ENCODE measurements around the gene KRTAP5-9. TPM values are rescaled to one million over a fixed set of nuclear protein-coding genes. Genes with fewer than 3 reads are reported as not detected.
"Not testable (repeated sequence)": the region's sequence is repeated elsewhere in the genome, so short reads cannot be mapped to it uniquely, and the experiment has no call there.

Gene KRTAP5-9
- total RNA-seq, 3 donors from 2014 or later (not counting 1 experiment from before 2014, with no cell fraction given) = 0.31 TPM; not detected in 2

- H3K4me3 ChIP-seq (ENCODE audit: low read length) = no peak overlapping the region
- DNase-seq = no peak
- WGBS (ENCODE audit: insufficient coverage) = 83% methylated on average over 8 of the region's 8 CpGs
- ATAC-seq = no peak
- no peak overlapping the region for H3K27ac Mint-ChIP-seq
- intact Hi-C loops (cut with micrococcal nuclease) = no loop called here
- no peaks in the 10 kb centered on the region for H3K27me3 ChIP-seq (ENCODE audit: control insufficient read depth, insufficient read depth, low read length)
- no peak overlapping the region for H3K4me3 Mint-ChIP-seq
- TF ChIP-seq CTCF (IDR thresholded peaks at IDR 0.05) = no peak
- no peaks in the 10 kb centered on the region for H3K36me3 Mint-ChIP-seq
- no peaks in the 10 kb centered on the region for H3K9me3 Mint-ChIP-seq
- no peaks in the 10 kb centered on the region for H3K4me1 Mint-ChIP-seq
- no peaks in the 10 kb centered on the region for H3K36me3 ChIP-seq (ENCODE audit: control insufficient read depth, insufficient read depth, low read length)
- peaks cover 18 to 21% of the 10 kb centered on the region in 2 donors for H3K27me3 Mint-ChIP-seq (ENCODE audit: low read depth in 2 of 2)
- H3K9me3 ChIP-seq (ENCODE audit: control insufficient read depth, insufficient read depth, low read length) = no peaks in the 10 kb centered on the region
- no peaks in the 10 kb centered on the region for H3K4me1 ChIP-seq (ENCODE audit: control insufficient read depth, insufficient read depth, low read length)
- H3K27ac ChIP-seq (ENCODE audit: low read length) = no peak overlapping the region
Measured at GRCh38 chr11:71568704-71569349, 20.6 kb downstream of the KRTAP5-9 start.

- H3K27ac ChIP-seq (ENCODE audit: low read length); DNase-seq; H3K27ac Mint-ChIP-seq; H3K9me3 Mint-ChIP-seq; H3K36me3 ChIP-seq (ENCODE audit: control insufficient read depth, insufficient read depth, low read length); H3K27me3 ChIP-seq (ENCODE audit: control insufficient read depth, insufficient read depth, low read length); H3K4me3 ChIP-seq (ENCODE audit: low read length); H3K36me3 Mint-ChIP-seq; intact Hi-C loops (cut with micrococcal nuclease); H3K9me3 ChIP-seq (ENCODE audit: control insufficient read depth, insufficient read depth, low read length); H3K4me1 Mint-ChIP-seq; ATAC-seq; H3K4me1 ChIP-seq (ENCODE audit: control insufficient read depth, insufficient read depth, low read length); H3K4me3 Mint-ChIP-seq: not testable (repeated sequence)
- peaks cover 4 to 15% of the 10 kb centered on the region in 2 donors for H3K27me3 Mint-ChIP-seq (ENCODE audit: low read depth in 2 of 2)
- 85% methylated on average over 36 of the region's 39 CpGs for WGBS (ENCODE audit: insufficient coverage)
Measured at GRCh38 chr11:71571101-71571850, 23.1 kb downstream of the KRTAP5-9 start.

GRCh38 chr11:71572811-71573210 lies 24.6 kb downstream of the KRTAP5-9 start:
- Mint-ChIP-seq H3K36me3 (no peaks in the 10 kb centered on the region), H3K4me1 (no peaks in the 10 kb centered on the region), H3K9me3 (no peaks in the 10 kb centered on the region), H3K4me3 (no peak overlapping the region), H3K27ac (no peak overlapping the region), H3K27me3 (ENCODE audit: low read depth in 2 of 2) (peaks cover 0 to 13% of the 10 kb centered on the region in 2 donors)
- Histone ChIP-seq H3K27ac (ENCODE audit: low read length) (no peak overlapping the region), H3K36me3 (ENCODE audit: control insufficient read depth, insufficient read depth, low read length) (no peaks in the 10 kb centered on the region), H3K4me3 (ENCODE audit: low read length) (no peak overlapping the region), H3K27me3 (ENCODE audit: control insufficient read depth, insufficient read depth, low read length) (no peaks in the 10 kb centered on the region), H3K9me3 (ENCODE audit: control insufficient read depth, insufficient read depth, low read length) (no peaks in the 10 kb centered on the region), H3K4me1 (ENCODE audit: control insufficient read depth, insufficient read depth, low read length) (no peaks in the 10 kb centered on the region)
- no peak for DNase-seq
- 92% methylated on average over 11 of the region's 11 CpGs for WGBS (ENCODE audit: insufficient coverage)
- TF ChIP-seq CTCF (IDR thresholded peaks at IDR 0.05) = no peak
- no peak for ATAC-seq
- intact Hi-C loops (cut with micrococcal nuclease) = no loop called here

GRCh38 chr11:71574418-71574817 lies 26.2 kb downstream of the KRTAP5-9 start:
- no peaks in the 10 kb centered on the region for H3K9me3 ChIP-seq (ENCODE audit: control insufficient read depth, insufficient read depth, low read length)
- H3K27me3 ChIP-seq (ENCODE audit: control insufficient read depth, insufficient read depth, low read length) = no peaks in the 10 kb centered on the region
- no peak overlapping the region for H3K4me3 ChIP-seq (ENCODE audit: low read length)
- 94% methylated on average over 5 of the region's 5 CpGs for WGBS (ENCODE audit: insufficient coverage)
- ATAC-seq (no peak), DNase-seq (no peak)
- no peaks in the 10 kb centered on the region for H3K4me1 ChIP-seq (ENCODE audit: control insufficient read depth, insufficient read depth, low read length)
- intact Hi-C loops (cut with micrococcal nuclease) = no loop called here
- no peak for TF ChIP-seq CTCF (IDR thresholded peaks at IDR 0.05)
- no peak overlapping the region for H3K4me3 Mint-ChIP-seq
- peaks cover 0 to 15% of the 10 kb centered on the region in 2 donors for H3K27me3 Mint-ChIP-seq (ENCODE audit: low read depth in 2 of 2)
- H3K9me3 Mint-ChIP-seq = no peaks in the 10 kb centered on the region
- no peak overlapping the region for H3K27ac ChIP-seq (ENCODE audit: low read length)
- H3K4me1 Mint-ChIP-seq = no peaks in the 10 kb centered on the region
- H3K36me3 Mint-ChIP-seq = no peaks in the 10 kb centered on the region
- H3K36me3 ChIP-seq (ENCODE audit: control insufficient read depth, insufficient read depth, low read length) = no peaks in the 10 kb centered on the region
- no peak overlapping the region for H3K27ac Mint-ChIP-seq
